HUES64 (cell line): ENCODE results near the gene LRFN4.
A peak's percentile ranks its signal among the peaks of the same experiment; 100 is the strongest.

ENCODE experiments used
- H3K27ac ChIP-seq: 2 replicates; pipeline ENCODE4 v1.7.0; 2013; ENCODE audit warnings: low read depth, low read length, inconsistent platforms
- H3K27me3 ChIP-seq: 2 replicates; pipeline ENCODE4 v1.6.1; 2013; ENCODE audit warnings: mild to moderate bottlenecking, low read length; ENCODE audit not compliant: insufficient read depth
- H3K36me3 ChIP-seq: 2 replicates; pipeline ENCODE4 v1.6.1; 2013; ENCODE audit warnings: mild to moderate bottlenecking, low read length; ENCODE audit not compliant: insufficient read depth
- H3K4me1 ChIP-seq: 2 replicates; pipeline ENCODE4 v1.6.1; 2013; ENCODE audit warnings: mild to moderate bottlenecking, low read length, moderate library complexity; ENCODE audit not compliant: insufficient read depth
- H3K4me3 ChIP-seq: 2 replicates; pipeline ENCODE4 v1.5.1; 2013; ENCODE audit warnings: mild to moderate bottlenecking, low read length, moderate library complexity
- H3K9ac ChIP-seq: 2 replicates; pipeline ENCODE4 v1.6.1; 2013; ENCODE audit warnings: mild to moderate bottlenecking, low read depth, low read length
- H3K9me3 ChIP-seq: 2 replicates; pipeline ENCODE4 v1.6.1; 2013; ENCODE audit warnings: low read depth, low read length; ENCODE audit not compliant: insufficient read depth
- WGBS: fragments of 150-250, 120-280 bp; methylation state at CpG from one replicate; pipeline ENCODE4 v1.1.7; 2013; ENCODE audit warnings: missing lambda C conversion rate; 5-methylcytosine and 5-hydroxymethylcytosine counted together

Gene LRFN4

DNA sequence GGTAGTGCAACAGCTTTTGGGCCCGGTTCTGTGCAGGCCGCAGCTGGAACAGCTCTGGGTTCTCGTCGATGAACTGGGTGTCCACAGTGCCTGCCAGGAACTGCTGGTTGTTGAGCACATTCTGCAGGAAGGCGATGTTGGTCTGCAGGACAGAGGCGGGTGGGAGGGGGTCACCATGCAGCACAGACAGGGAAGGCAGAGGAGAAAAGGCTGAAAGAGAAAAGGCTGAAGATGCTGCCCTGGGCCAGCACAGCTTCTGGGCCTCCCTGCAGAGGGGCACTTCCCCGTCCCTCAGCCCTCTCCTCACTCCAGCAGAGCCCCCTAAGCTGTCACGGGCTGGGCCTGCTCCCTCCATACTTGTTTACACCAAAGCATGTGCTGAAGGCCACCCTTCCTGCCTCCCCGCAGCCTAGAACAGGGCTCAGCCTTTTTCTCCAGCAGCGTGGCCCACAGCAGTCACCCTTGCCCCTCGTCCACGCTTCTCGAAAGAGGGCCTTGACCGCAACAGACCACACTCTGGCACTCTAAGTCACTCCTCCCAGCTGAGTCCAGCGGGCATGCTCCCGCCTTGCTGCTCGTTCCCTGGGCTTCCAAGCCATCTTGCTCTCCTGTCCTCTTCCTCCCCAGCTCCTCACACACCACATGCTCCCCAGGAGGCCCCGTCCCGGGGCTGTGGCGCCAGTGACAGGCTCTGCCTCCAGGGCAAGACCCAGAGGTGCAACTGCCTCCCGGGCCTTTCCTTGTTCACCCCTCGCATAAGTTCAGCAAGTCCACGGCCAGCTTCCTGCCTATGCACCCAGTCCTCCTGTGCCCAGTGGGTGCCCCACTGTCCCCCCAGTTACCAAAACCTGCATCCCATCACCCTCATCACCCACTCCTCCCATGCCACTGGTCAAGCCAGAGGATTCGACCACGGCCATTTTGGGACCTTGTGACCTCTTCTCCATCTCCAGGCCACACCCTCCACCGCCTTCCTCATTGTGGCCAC, 3.3 kb upstream of the LRFN4 start:
- H3K9me3 ChIP-seq, result no peaks in the 10 kb centered on the region
- peaks cover 5% of the 10 kb centered on the region; the same call in 1 of the 2 replicates for H3K36me3 ChIP-seq
- H3K4me3 ChIP-seq, result no peak overlapping the region
- no peaks in the 10 kb centered on the region for H3K27me3 ChIP-seq
- no peak overlapping the region for H3K27ac ChIP-seq
- H3K4me1 ChIP-seq, result peaks cover 5% of the 10 kb centered on the region; the same call in 1 of the 2 replicates
- H3K9ac ChIP-seq, result no peak overlapping the region
- WGBS, result 91% methylated on average over 26 of the region's 26 CpGs

DNA sequence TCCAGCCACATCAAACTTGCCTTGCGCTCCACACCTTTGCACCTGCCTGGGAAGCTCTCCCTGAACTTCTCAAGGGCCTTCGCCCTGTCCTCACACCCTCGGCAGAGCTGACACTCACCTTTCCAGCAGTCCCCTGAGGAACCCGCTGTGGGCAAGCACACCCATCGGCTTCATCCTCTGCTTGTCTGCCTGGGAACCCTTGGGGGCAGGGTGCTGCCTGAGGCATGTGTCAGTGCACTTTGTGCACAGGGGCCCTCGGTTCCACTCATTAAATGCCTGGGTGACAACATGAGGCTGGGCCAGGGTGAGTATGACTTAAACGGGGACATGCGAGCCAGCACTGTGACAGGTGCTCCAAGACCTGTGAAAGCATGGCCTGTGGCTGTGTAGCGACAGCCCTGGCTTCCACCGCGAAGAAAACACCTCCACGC, 2.6 kb upstream of the LRFN4 start:
- Histone ChIP-seq H3K4me3 (no peak overlapping the region), H3K27ac (no peak overlapping the region), H3K27me3 (no peaks in the 10 kb centered on the region), H3K9ac (no peak overlapping the region), H3K9me3 (no peaks in the 10 kb centered on the region), H3K36me3 (peaks cover 2% of the 10 kb centered on the region; the same call in 1 of the 2 replicates), H3K4me1 (peaks cover 5% of the 10 kb centered on the region; the same call in 1 of the 2 replicates)
- 94% methylated on average over 12 of the region's 12 CpGs for WGBS

DNA sequence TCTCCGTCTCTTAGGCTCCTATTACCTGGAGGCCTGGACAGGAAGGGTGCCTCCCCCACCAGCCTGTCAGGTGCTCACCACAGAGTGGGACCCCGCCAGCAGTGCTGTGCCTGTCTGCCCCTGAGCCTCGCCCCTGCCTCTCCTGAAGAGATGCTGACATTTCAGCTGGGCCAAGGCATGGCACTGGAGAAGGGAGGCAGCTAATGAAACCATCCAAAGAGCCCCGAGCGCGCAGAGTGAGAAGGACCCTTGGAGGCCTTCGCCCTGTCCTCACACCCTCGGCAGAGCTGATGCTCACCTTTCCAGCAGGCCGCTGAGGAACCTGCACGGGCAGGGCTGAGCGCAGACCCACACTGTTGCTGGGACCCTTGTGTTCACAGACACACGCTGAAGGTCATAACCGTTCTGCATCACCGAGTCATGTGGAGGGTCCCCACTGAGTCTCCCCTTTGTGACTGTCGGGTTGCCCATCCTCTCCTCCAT, 2.1 kb upstream of the LRFN4 start:
- Histone ChIP-seq H3K27me3 (no peaks in the 10 kb centered on the region), H3K36me3 (peaks cover 7% of the 10 kb centered on the region; the same call in 1 of the 2 replicates), H3K27ac (no peak overlapping the region), H3K9ac (no peak overlapping the region), H3K4me3 (no peak overlapping the region), H3K9me3 (no peaks in the 10 kb centered on the region), H3K4me1 (peaks cover 5% of the 10 kb centered on the region; the same call in 1 of the 2 replicates)
- WGBS, result 93% methylated on average over 15 of the region's 15 CpGs

DNA sequence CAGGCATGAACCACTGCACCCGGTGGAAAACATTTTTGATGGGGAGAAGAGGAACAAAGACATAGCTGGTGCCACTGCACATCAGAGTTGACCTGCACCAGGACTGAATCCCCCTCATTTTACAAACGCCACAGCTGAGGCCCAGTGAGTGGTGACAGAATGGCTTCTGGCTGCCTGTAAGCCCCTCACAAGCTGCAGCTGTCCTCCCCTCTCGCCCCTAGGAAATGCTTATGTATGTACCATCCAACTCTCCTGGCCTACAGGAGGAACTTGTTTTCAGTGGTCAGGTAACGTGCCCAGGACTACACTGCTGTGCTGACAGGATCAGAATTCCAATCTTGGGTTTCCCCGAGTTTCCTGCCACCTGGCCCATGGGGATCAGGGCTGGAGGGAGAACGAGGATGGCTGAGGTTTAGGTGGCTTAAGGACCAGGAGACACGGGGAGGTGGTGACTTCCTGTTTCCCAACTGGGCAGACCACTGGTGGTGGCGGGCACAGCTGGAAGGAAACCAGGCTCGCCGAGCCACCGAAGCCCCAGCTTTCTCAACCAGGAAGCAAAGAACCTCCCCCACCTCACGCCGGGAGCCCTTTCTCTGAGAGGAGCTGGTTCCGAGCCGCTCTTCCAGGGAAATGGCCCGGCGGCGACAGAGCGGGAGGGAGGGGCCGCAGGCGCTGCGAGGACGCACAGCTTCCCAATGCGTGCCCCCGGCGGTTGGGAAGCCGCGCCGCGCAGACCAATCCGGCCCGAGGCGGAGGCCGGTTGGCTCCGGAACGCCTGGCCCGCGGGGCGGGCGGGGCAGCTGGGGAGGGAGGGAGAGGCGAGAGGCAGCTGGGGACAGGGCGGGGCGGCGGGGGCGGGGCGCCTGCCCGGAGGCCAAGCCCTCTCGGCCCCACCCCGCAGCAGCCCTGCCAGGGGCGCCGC, 1.0 kb upstream of the LRFN4 start:
- Histone ChIP-seq H3K4me1 (peaks cover 5% of the 10 kb centered on the region; the same call in 1 of the 2 replicates), H3K4me3 (peak overlapping the region; percentile 83), H3K36me3 (peaks cover 9% of the 10 kb centered on the region; the same call in 1 of the 2 replicates), H3K27me3 (no peaks in the 10 kb centered on the region), H3K9me3 (no peaks in the 10 kb centered on the region), H3K9ac (peak overlapping the region; percentile 88), H3K27ac (peak overlapping the region; percentile 85)
- 7% methylated on average over 51 of the region's 51 CpGs for WGBS

GRCh38 chr11:66857234-66857926, 516 bp downstream of the LRFN4 start:
- Histone ChIP-seq H3K27me3 (no peaks in the 10 kb centered on the region), H3K9me3 (no peaks in the 10 kb centered on the region), H3K27ac (no peak overlapping the region; the same call in 1 of the 2 replicates), H3K36me3 (peaks cover 11% of the 10 kb centered on the region; the same call in 1 of the 2 replicates), H3K4me3 (peak overlapping the region; percentile 83), H3K4me1 (peaks cover 5% of the 10 kb centered on the region; the same call in 1 of the 2 replicates), H3K9ac (peak overlapping the region; percentile 88)
- WGBS, result 28% methylated on average over 46 of the region's 47 CpGs

DNA sequence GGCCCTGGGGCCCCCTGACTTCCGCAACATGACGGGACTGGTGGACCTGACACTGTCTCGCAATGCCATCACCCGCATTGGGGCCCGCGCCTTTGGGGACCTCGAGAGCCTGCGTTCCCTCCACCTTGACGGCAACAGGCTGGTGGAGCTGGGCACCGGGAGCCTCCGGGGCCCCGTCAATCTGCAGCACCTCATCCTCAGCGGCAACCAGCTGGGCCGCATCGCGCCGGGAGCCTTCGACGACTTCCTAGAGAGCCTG, 992 bp downstream of the LRFN4 start:
- Histone ChIP-seq H3K9ac (no peak overlapping the region), H3K4me1 (peaks cover 5% of the 10 kb centered on the region; the same call in 1 of the 2 replicates), H3K4me3 (peak overlapping the region; percentile 83), H3K9me3 (no peaks in the 10 kb centered on the region), H3K36me3 (peaks cover 12% of the 10 kb centered on the region; the same call in 1 of the 2 replicates), H3K27me3 (no peaks in the 10 kb centered on the region), H3K27ac (no peak overlapping the region)
- 92% methylated on average over 19 of the region's 19 CpGs for WGBS

- WGBS, result 94% methylated on average over 62 of the region's 62 CpGs
- Histone ChIP-seq H3K9ac (no peak overlapping the region), H3K27ac (no peak overlapping the region), H3K27me3 (no peaks in the 10 kb centered on the region), H3K36me3 (peaks cover 12% of the 10 kb centered on the region; the same call in 1 of the 2 replicates), H3K9me3 (no peaks in the 10 kb centered on the region), H3K4me1 (peaks cover 5% of the 10 kb centered on the region; the same call in 1 of the 2 replicates), H3K4me3 (no peak overlapping the region)
These were observed 1.5 kb downstream of the LRFN4 start for GRCh38 chr11:66858186-66858938.

DNA sequence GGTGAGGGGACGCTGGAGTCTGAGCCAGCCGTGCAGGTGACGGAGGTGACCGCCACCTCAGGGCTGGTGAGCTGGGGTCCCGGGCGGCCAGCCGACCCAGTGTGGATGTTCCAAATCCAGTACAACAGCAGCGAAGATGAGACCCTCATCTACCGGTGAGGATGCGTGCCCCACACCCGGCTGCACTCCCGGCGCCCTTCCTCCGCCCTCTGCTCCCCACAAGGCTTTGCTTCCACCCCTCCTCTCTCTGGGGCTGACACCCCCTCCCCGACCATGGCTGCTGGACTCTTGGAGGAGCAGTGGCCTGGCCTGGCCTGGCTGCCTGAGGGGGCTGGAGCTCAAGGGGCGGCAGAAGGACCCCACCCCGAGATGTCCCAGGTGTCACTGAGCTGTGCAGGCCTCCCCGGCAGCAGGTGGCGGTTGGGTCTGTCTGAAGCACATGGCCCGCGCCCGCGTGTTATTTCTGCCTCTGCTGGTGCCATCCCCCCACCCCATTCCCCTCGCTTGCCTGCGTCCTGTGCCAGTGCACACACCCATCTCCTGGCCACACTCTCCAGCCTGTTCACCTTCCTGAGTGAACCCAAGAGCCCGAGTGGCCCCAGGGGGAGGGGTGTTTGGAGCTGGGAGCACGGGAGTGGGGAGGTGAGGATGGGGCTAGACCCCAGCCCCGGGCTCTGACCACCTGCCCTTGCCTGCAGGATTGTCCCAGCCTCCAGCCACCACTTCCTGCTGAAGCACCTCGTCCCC, 2.2 kb downstream of the LRFN4 start:
- 94% methylated on average over 29 of the region's 29 CpGs for WGBS
- peaks cover 5% of the 10 kb centered on the region; the same call in 1 of the 2 replicates for H3K4me1 ChIP-seq
- H3K9ac ChIP-seq, result no peak overlapping the region
- H3K27me3 ChIP-seq, result no peaks in the 10 kb centered on the region
- no peak overlapping the region for H3K27ac ChIP-seq
- H3K4me3 ChIP-seq, result no peak overlapping the region
- H3K36me3 ChIP-seq, result peaks cover 12% of the 10 kb centered on the region; the same call in 1 of the 2 replicates
- H3K9me3 ChIP-seq, result no peaks in the 10 kb centered on the region

- Histone ChIP-seq H3K9ac (no peak overlapping the region), H3K36me3 (peaks cover 12% of the 10 kb centered on the region; the same call in 1 of the 2 replicates), H3K4me1 (peaks cover 5% of the 10 kb centered on the region; the same call in 1 of the 2 replicates), H3K27ac (no peak overlapping the region), H3K9me3 (no peaks in the 10 kb centered on the region), H3K27me3 (no peaks in the 10 kb centered on the region), H3K4me3 (no peak overlapping the region)
- 92% methylated on average over 41 of the region's 41 CpGs for WGBS
These were observed 3.0 kb downstream of the LRFN4 start for GRCh38 chr11:66859686-66860448.
